GM15510 (cell line): ENCODE results near the gene ENGASE.

ENCODE experiments used
- POLR2A ChIP-seq: IDR thresholded peaks from 3 replicates; pipeline ENCODE4 v1.6.1; 2011; ENCODE audit warnings: borderline replicate concordance; ENCODE audit not compliant: insufficient read length; ENCODE audit errors: extremely low read depth

The ENGASE gene

GRCh38 chr17:79055197-79055596 is 19.4 kb upstream of the ENGASE start:
- no peak for TF ChIP-seq POLR2A

DNA sequence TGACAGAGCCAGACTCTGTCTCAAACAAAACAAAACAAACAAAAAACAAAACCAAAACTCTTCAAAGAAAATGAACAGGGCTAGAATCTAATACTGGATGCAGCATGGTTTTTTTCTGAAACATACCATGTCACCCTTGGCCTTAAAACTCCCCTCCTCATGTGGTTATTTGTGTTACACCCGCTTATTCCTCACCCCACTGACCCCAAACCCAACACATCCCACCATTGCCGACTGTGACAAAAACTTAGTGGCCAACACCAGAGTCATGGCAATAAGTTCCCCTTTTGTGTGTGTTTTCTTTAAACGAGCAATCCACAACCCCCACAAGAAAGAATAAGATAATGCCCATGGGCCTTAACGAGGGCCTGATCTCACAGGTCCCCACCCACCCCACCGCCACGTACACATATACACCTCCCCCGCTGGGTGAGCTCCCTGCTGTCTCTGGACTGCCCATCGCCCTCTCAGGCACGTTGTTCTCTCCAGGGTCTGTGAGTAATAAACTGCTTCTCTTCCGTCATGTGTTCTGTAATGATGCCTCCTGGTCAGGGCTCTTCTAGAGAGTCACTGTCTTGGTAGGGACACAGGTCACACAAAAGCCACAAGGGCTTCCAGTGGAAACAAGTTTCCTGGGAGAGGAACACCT is 16.8 kb upstream of the ENGASE start:
- TF ChIP-seq POLR2A = no peak

DNA sequence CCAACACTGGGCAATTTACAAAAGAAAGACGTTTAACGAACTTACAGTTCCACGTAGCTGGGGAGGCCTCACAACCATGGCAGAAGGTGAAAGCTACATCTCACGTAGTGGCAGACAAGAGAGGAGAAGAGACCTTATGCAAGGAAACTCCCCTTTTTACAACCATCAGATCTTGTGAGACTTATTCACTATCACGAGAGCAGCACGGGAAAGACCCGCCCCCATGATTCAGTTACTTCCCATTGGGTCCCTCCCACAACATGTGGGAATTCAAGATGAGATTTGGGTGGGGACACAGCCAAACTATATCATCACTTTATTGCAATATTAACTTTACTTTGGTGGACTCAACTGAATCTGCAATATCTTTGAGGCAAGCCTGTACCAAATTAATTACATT is 11.9 kb upstream of the ENGASE start:
- TF ChIP-seq POLR2A = no peak

GRCh38 chr17:79064026-79064425 is 10.6 kb upstream of the ENGASE start:
- TF ChIP-seq POLR2A = no peak

- TF ChIP-seq POLR2A = no peak
These were observed 9.4 kb upstream of the ENGASE start for GRCh38 chr17:79065105-79065670.

GRCh38 chr17:79066963-79067362 is 7.7 kb upstream of the ENGASE start:
- TF ChIP-seq POLR2A = no peak

- no peak for TF ChIP-seq POLR2A
These were observed 4.3 kb upstream of the ENGASE start for GRCh38 chr17:79070266-79070880.

GRCh38 chr17:79071161-79071740 is 3.4 kb upstream of the ENGASE start:
- TF ChIP-seq POLR2A = no peak

GRCh38 chr17:79072544-79072943 is 2.1 kb upstream of the ENGASE start:
- TF ChIP-seq POLR2A = no peak

DNA sequence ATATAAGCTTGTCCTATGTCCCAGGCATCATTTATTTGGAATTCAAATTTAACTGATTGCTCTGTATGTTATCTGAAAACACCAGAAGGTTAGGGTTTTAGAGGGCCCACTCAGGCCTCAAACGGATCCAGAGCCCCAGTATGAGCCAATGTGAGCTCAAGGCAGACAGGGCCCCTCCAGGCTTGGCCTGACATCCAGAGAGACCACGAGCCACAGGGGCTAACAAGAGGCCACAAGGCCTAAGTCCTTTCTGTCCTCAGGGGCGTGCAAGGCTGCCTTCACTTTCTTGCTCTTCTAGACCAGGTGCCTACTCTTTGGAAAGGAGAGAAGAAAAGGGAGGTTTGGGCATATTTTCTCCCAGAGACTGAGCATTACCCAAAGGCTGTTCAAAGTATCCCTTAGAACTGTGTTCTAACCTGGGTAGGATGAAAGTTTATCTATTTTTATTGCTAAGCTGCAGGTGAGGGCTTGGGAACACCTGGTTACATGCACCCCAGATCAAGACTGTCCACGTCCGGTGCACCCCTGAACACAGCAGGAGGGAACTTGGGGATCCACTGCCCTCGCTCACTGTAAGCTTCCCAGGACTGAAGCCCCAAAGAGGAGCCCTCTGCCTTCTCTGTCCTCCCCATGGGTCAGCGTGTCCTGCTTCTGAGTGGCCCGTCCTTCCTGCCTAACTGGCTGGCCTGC is 1.5 kb upstream of the ENGASE start:
- TF ChIP-seq POLR2A = no peak

GRCh38 chr17:79073706-79074088 is 927 bp upstream of the ENGASE start:
- no peak for TF ChIP-seq POLR2A

GRCh38 chr17:79075446-79075750 is 774 bp downstream of the ENGASE start:
- no peak for TF ChIP-seq POLR2A

- no peak for TF ChIP-seq POLR2A
These were observed 1.3 kb downstream of the ENGASE start for GRCh38 chr17:79075861-79076406.

GRCh38 chr17:79077587-79077986 is 3.0 kb downstream of the ENGASE start:
- no peak for TF ChIP-seq POLR2A
